Panc1 (cell line): Measurements from ENCODE around the gene KDM4B.

Experiments used
- CTCF ChIP-seq: fragments of 450-650 bp; IDR thresholded peaks from 2 replicates; pipeline ENCODE4 v1.5.1; 2017; ENCODE audit warnings: mild to moderate bottlenecking
- POLR2AphosphoS5 ChIP-seq: IDR thresholded peaks from 2 replicates; pipeline ENCODE4 v1.6.1; 2012; ENCODE audit warnings: mild to moderate bottlenecking, low read depth, low read length, moderate library complexity
- REST ChIP-seq, 2 experiments: IDR thresholded peaks; 2 replicates each; pipeline ENCODE4 v1.6.1; 2011 to 2012; ENCODE audit warnings: low read depth in 2 of 2, control low read depth in 1 of 2, low read length in 1 of 2, mild to moderate bottlenecking in 1 of 2, moderate library complexity in 1 of 2; ENCODE audit not compliant: insufficient read depth in 1 of 2

DNA sequence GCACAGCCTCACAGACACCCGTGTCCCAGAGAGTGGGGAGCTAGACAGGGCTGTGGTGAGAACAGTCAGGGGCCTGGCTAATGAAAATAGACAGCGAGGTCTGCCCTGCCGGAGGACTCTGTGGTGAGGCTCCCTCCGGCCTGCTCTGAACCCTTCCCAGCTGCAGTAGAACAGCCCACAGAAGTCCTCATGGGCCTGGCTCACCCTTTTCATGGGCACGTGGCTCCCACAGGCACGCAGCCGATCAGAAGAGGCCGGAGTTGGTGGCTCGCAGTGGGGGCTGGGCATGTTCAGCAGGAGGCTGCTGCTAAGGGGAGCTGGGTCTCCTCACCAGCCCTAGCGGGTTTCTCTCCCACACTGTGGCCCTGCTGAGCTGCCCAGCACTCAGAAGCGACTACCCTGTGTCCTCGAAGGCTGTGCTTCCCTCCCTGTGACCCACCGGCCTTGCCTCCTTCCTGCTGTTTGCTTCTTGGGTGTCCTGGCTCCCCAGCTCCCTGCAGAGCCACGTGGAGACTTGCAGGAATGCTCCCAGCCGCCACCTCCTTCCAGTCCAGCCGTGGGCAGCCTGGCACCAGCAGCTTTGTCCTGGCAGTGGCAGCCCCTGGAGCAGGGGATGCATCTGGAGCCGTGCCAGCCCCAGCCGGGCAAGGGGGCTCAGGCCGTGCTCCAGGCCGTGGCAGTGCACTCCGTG, 138.7 kb downstream of the KDM4B start:
- TF ChIP-seq CTCF (no peak), REST (IDR thresholded peaks at IDR 0.05; ENCODE audit: insufficient read depth in 1 of 2, low read depth in 2 of 2, low read length in 1 of 2) (no peak), POLR2AphosphoS5 (no peak)
